HCT116 (cell line): Measurements from ENCODE around the gene HSPA2. TPM values are rescaled to one million over a fixed set of nuclear protein-coding genes. Genes with fewer than 3 reads are reported as not detected.

Source experiments
- ATAC-seq: fragments of 200-7000 bp; cut with Tn5 transposase; 2 replicates; pipeline ENCODE4 v1.9.1; 2020; ENCODE audit warnings: mild to moderate bottlenecking, moderate library complexity
- BruUV-seq: library from RNA; stranded (reverse); fragments of 400-500 nt; replicated peaks from 2 replicates; lab custom pipeline; 2021; lab: Mats Ljungman, UMichigan
- CTCF ChIA-PET: fragments of 300-600 bp; sonication (Branson Sonifier 250); formaldehyde crosslinking; loops from one replicate; lab custom pipeline; 2021; ENCODE audit warnings: antibody characterized with exemption; lab: Charles Lee
- POLR2A ChIA-PET: fragments of 300-600, 350-600 bp; sonication (Branson Sonifier 250); formaldehyde crosslinking; loops from one replicate; lab custom pipeline; 2021; ENCODE audit warnings: antibody characterized with exemption; lab: Charles Lee
- RAD21 ChIA-PET, 2 experiments: fragments of 300-600 bp; sonication (Branson Sonifier 250); formaldehyde crosslinking; loops; one replicate each; lab custom pipeline; 2023; ENCODE audit warnings: low total read pairs in 2 of 2; ENCODE audit not compliant: uncharacterized antibody in 2 of 2, unreplicated experiment in 2 of 2, low non-redundant PET in 1 of 2; lab: Charles Lee
- DNase-seq: peaks from one replicate; pipeline ENCODE4 v3.0.0-alpha.2; 2010; ENCODE audit warnings: low read depth, low spot score
- H2AFZ ChIP-seq: fragments of 200-600 bp; shearing (Covaris generic), sonication (generic); 2 replicates; pipeline ENCODE4 v1.6.1; 2017; ENCODE audit warnings: low read depth, mixed run types, mixed read lengths, antibody characterized with exemption, low read length; ENCODE audit not compliant: poor library complexity, severe bottlenecking
- H3K27ac ChIP-seq: 2 replicates; pipeline ENCODE4 v1.5.1; 2012; ENCODE audit warnings: low read depth, low read length
- H3K27me3 ChIP-seq: fragments of 200-600 bp; sonication (generic); 2 replicates; pipeline ENCODE4 v1.6.1; 2016; ENCODE audit warnings: mixed run types, low read length, mixed read lengths; ENCODE audit not compliant: insufficient read depth
- H3K36me3 ChIP-seq, 2 experiments: fragments of 200-500 bp in 1 of 2; fragments of 200-600 bp in 1 of 2; sonication (Bioruptor generic) in 1 of 2; sonication (generic) in 1 of 2; 2 replicates each; pipeline versions ENCODE4 v1.5.1 to v1.6.1; 2014 to 2016; ENCODE audit warnings: low read length in 2 of 2, inconsistent platforms in 1 of 2, mixed read lengths in 1 of 2, mixed run types in 1 of 2; ENCODE audit not compliant: insufficient read depth in 2 of 2, control insufficient read depth in 1 of 2
- H3K4me1 ChIP-seq, 2 experiments: fragments of 200-600 bp in 1 of 2; sonication (generic) in 1 of 2; 2 replicates each; pipeline versions ENCODE4 v1.5.1 to v1.6.1; 2012 to 2017; ENCODE audit warnings: low read length in 2 of 2, inconsistent platforms in 1 of 2, mild to moderate bottlenecking in 1 of 2, mixed read lengths in 1 of 2, mixed run types in 1 of 2, moderate library complexity in 1 of 2; ENCODE audit not compliant: insufficient read depth in 2 of 2, control insufficient read depth in 1 of 2
- H3K4me2 ChIP-seq: fragments of 200-600 bp; sonication (generic); 2 replicates; pipeline ENCODE4 v1.6.1; 2017; ENCODE audit warnings: mixed run types, low read length, mixed read lengths
- H3K4me3 ChIP-seq, 2 experiments: fragments of 200-600 bp in 1 of 2; sonication (generic) in 1 of 2; replicated peaks in 1 of 2; 2 replicates each; pipeline ENCODE4 v1.5.1; 2011 to 2016; ENCODE audit warnings: low read length in 2 of 2, control low read depth in 1 of 2, low read depth in 1 of 2, mild to moderate bottlenecking in 1 of 2, mixed read lengths in 1 of 2, mixed run types in 1 of 2
- H3K79me2 ChIP-seq: fragments of 200-600 bp; sonication (generic); 2 replicates; pipeline ENCODE4 v1.6.1; 2017; ENCODE audit warnings: mild to moderate bottlenecking, mixed run types, low read length, moderate library complexity, mixed read lengths; ENCODE audit not compliant: insufficient read depth
- H3K9ac ChIP-seq: fragments of 200-600 bp; sonication (generic); 2 replicates; pipeline ENCODE4 v1.6.1; 2016; ENCODE audit warnings: low read length, mixed read lengths
- H3K9me2 ChIP-seq: fragments of 200-600 bp; sonication (generic), shearing (Covaris generic); 2 replicates; pipeline ENCODE4 v1.6.1; 2017; ENCODE audit warnings: mixed run types, mild to moderate bottlenecking, moderate library complexity; ENCODE audit not compliant: insufficient read depth
- H3K9me3 ChIP-seq, 2 experiments: fragments of 200-500 bp in 1 of 2; fragments of 200-600 bp in 1 of 2; sonication (Bioruptor generic) in 1 of 2; sonication (generic) in 1 of 2; 2 replicates each; pipeline ENCODE4 v1.6.1; 2014 to 2017; ENCODE audit warnings: low read length in 2 of 2, mixed read lengths in 2 of 2, inconsistent platforms in 1 of 2, low read depth in 1 of 2, mild to moderate bottlenecking in 1 of 2, mixed run types in 1 of 2, moderate library complexity in 1 of 2; ENCODE audit not compliant: control insufficient read depth in 1 of 2, insufficient read depth in 1 of 2
- H4K20me1 ChIP-seq: fragments of 200-600 bp; sonication (generic), shearing (Covaris generic); 2 replicates; pipeline ENCODE4 v1.6.1; 2017; ENCODE audit warnings: mixed run types, mild to moderate bottlenecking, moderate library complexity; ENCODE audit not compliant: insufficient read depth
- CBX3 ChIP-seq: IDR thresholded peaks from 2 replicates; pipeline ENCODE4 v1.6.1; 2012; ENCODE audit warnings: low read depth
- CEBPB ChIP-seq: IDR thresholded peaks from 2 replicates; pipeline ENCODE4 v1.6.1; 2012; ENCODE audit warnings: low read depth
- ELF1 ChIP-seq: IDR thresholded peaks from 2 replicates; pipeline ENCODE4 v1.6.1; 2012; ENCODE audit warnings: low read depth, borderline replicate concordance
- EZH2 ChIP-seq: fragments of 200-600 bp; sonication (generic); IDR thresholded peaks from 2 replicates; pipeline ENCODE4 v1.6.1; 2017; ENCODE audit warnings: antibody characterized with exemption, mixed run types
- EZH2phosphoT487 ChIP-seq: fragments of 200-600 bp; IDR thresholded peaks from 2 replicates; pipeline ENCODE4 v1.6.1; 2018; ENCODE audit warnings: antibody characterized with exemption, borderline replicate concordance
- JUND ChIP-seq: IDR thresholded peaks from 2 replicates; pipeline ENCODE4 v1.6.1; 2012
- POLR2AphosphoS5 ChIP-seq: IDR thresholded peaks from 2 replicates; pipeline ENCODE4 v1.6.1; 2011; ENCODE audit warnings: mild to moderate bottlenecking, low read depth, low read length, moderate library complexity
- RAD21 ChIP-seq: IDR thresholded peaks from 2 replicates; pipeline ENCODE4 v1.6.1; 2012; ENCODE audit warnings: low read depth, mild to moderate bottlenecking
- SIN3A ChIP-seq: IDR thresholded peaks from 2 replicates; pipeline ENCODE4 v1.6.1; 2012; ENCODE audit warnings: low read depth
- SP1 ChIP-seq: IDR thresholded peaks from 2 replicates; pipeline ENCODE4 v1.6.1; 2012; ENCODE audit warnings: low read depth
- SRF ChIP-seq: IDR thresholded peaks from 2 replicates; pipeline ENCODE4 v1.6.1; 2012; ENCODE audit warnings: low read depth
- ZNF274 ChIP-seq: fragments of 200-500 bp; sonication (Bioruptor generic); IDR thresholded peaks from 2 replicates; pipeline ENCODE4 v1.6.1; 2014; ENCODE audit warnings: mild to moderate bottlenecking, low read depth, low read length, inconsistent platforms
- intact Hi-C: fragments of 100-400 bp; cut with micrococcal nuclease; formaldehyde crosslinking; loops from 2 replicates; pipeline ENCODE4 v1.10.0; 2022
- total RNA-seq: library from RNA; stranded (reverse); gene quantifications from one replicate; pipeline ENCODE4 v1.2.1, GENCODE V29; 2021; ENCODE audit not compliant: unreplicated experiment
- TF ChIP-seq, protein P1 (sequence below): IDR thresholded peaks from 2 replicates; pipeline ENCODE4 v1.6.1; 2012
- TF ChIP-seq, protein P2 (sequence below): IDR thresholded peaks from 2 replicates; pipeline ENCODE4 v1.6.1; 2012; ENCODE audit warnings: low read depth
- TF ChIP-seq, protein P3 (sequence below): IDR thresholded peaks from 2 replicates; pipeline ENCODE4 v1.6.1; 2011; ENCODE audit warnings: mild to moderate bottlenecking, low read length, moderate library complexity; ENCODE audit not compliant: insufficient replicate concordance; ENCODE audit errors: extremely low read depth

HSPA2 gene
- total RNA-seq, 1 experiment from 2014 or later, result 2.5 TPM

DNA sequence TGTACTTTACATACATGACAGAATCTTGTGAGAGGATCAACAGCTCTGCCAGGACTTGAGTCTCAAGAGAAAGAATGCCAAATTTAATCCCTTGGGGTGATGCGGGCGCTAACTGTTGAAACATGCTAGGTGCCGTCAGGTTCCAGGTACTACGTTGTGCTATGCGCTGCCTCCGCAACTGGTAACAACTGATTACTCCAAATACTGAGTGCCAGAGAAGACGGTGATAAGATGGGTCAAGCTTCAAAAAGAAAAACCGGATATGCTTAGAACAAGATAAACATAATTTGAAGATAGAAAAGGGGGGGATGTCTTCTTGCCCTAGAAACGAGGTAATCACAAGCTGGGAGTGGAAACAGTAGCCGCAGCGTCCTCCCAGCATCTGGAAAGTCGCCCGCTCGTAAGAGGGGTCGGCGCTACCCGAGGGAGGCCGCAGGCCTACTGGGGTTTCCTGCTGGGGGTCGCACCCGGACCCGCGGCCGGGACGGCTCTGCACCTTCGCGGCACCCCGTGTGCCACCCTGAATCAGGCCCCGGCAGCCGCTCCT, 37.6 kb upstream of the HSPA2 start (continued):
- TF ChIP-seq EZH2phosphoT487, result no peak

DNA sequence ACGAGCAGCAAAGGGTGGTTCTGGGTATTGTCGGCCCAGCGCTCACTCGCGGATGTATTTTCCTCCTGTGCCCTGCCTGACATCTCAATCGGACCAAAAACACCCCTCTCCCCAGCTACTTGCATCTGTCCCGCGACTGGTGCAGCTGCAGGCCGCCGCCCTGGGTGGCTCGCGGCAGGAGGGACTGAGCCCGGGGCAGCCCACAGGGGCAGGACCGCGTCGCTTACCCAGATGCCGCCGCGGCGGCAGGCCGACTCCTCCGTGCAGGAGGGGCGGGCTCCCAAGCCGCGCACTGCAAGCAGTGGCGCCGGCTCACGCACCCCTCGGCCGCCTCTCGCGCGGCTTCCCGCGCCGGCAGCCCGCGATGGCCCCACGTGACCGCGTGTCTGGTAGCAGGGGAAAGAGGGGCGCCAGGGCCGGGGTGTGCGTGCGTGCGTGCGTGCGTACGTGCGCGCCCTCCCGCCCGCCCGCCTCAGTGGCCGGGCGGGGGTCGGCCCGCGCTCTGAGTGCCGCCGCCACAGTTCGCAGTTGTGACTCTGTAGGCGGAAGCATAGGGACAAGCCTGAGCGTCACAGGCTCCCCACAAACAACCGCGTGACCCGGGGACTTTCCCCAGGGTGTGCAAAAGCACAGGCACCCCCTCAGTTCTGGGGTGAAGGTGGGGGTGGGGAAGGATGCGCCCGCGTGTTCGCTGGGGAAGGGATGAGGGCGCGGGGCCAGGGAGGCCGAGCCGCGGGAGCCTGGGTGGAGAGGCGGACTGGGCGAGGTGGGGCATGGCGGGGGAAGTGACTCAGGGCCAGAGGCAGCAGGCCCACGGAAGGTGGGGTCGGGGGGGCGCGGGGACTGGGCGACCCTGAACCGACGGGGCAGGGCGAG, 36.9 kb upstream of the HSPA2 start, which contains the start of gene ZBTB25:
ZBTB25 (minus strand) TSS at position 405 of the 876 bp plus-strand sequence. CDS start 13,305 bp downstream, outside the sequence.
- H3K27ac ChIP-seq, result peak within 1 kb of the TSS; percentile 95
- RAD21 ChIA-PET, result interaction anchor here in 1 of 2 experiments (1.0 kb wide), 1 partner anchor 376 kb away, joined by 4 read pairs; the partner anchor contains the start of gene SPTB
- CTCF ChIA-PET, result interaction anchor here (3.2 kb wide), 1 partner anchor 8 kb away, joined by 9 read pairs; no protein-coding TSS in a partner anchor
- H3K79me2 ChIP-seq, result peaks cover 81% of the 10 kb centered on the region
- H3K4me2 ChIP-seq, result peak within 1 kb of the TSS; percentile 89
- POLR2A ChIA-PET, result interaction anchor here (0.6 to 1.3 kb wide), 6 partner anchors 18 to 486 kb away, joined by 3 to 5 read pairs (median 4); partner anchors contain the start of gene MTHFD1
- H3K4me3 ChIP-seq, result peak within 1 kb of the TSS; percentile 74 to 97
- peaks cover 30 to 51% of the 10 kb centered on the region in 2 experiments for H3K4me1 ChIP-seq
- no peak within 1 kb of the TSS for H2AFZ ChIP-seq
- H3K27me3 ChIP-seq, result no peaks in the 10 kb centered on the region
- peak within 1 kb of the TSS; percentile 85 for H3K9ac ChIP-seq
- H3K36me3 ChIP-seq, result peaks cover 0 to 3% of the 10 kb centered on the region in 2 experiments; a peak in 1 of 4 replicates
- intact Hi-C loops, result loop anchor here (2.0 kb wide), 1 partner anchor 165 kb away; no protein-coding TSS in a partner anchor
- DNase-seq (peak; percentile 90), ATAC-seq (peak; percentile 76)
- H4K20me1 ChIP-seq, result no peaks in the 10 kb centered on the region
- H3K9me2 ChIP-seq, result no peaks in the 10 kb centered on the region
- no TSS peak for BruUV-seq
- no peaks in the 10 kb centered on the region for H3K9me3 ChIP-seq
- TF ChIP-seq EZH2phosphoT487, result no peak
- no peak for TF ChIP-seq EZH2
- TF ChIP-seq SIN3A, result no peak
- TF ChIP-seq SRF, result no peak
- TF ChIP-seq, protein P1, sequence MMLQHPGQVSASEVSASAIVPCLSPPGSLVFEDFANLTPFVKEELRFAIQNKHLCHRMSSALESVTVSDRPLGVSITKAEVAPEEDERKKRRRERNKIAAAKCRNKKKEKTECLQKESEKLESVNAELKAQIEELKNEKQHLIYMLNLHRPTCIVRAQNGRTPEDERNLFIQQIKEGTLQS, result no peak
- TF ChIP-seq, protein P2, sequence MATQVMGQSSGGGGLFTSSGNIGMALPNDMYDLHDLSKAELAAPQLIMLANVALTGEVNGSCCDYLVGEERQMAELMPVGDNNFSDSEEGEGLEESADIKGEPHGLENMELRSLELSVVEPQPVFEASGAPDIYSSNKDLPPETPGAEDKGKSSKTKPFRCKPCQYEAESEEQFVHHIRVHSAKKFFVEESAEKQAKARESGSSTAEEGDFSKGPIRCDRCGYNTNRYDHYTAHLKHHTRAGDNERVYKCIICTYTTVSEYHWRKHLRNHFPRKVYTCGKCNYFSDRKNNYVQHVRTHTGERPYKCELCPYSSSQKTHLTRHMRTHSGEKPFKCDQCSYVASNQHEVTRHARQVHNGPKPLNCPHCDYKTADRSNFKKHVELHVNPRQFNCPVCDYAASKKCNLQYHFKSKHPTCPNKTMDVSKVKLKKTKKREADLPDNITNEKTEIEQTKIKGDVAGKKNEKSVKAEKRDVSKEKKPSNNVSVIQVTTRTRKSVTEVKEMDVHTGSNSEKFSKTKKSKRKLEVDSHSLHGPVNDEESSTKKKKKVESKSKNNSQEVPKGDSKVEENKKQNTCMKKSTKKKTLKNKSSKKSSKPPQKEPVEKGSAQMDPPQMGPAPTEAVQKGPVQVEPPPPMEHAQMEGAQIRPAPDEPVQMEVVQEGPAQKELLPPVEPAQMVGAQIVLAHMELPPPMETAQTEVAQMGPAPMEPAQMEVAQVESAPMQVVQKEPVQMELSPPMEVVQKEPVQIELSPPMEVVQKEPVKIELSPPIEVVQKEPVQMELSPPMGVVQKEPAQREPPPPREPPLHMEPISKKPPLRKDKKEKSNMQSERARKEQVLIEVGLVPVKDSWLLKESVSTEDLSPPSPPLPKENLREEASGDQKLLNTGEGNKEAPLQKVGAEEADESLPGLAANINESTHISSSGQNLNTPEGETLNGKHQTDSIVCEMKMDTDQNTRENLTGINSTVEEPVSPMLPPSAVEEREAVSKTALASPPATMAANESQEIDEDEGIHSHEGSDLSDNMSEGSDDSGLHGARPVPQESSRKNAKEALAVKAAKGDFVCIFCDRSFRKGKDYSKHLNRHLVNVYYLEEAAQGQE, result no peak
- no peak for TF ChIP-seq CBX3
- peak; percentile 61 for TF ChIP-seq POLR2AphosphoS5
- no peak for TF ChIP-seq CEBPB
- TF ChIP-seq JUND, result no peak
- TF ChIP-seq ZNF274, result no peak
- no peak for TF ChIP-seq ELF1
- TF ChIP-seq, protein P3, sequence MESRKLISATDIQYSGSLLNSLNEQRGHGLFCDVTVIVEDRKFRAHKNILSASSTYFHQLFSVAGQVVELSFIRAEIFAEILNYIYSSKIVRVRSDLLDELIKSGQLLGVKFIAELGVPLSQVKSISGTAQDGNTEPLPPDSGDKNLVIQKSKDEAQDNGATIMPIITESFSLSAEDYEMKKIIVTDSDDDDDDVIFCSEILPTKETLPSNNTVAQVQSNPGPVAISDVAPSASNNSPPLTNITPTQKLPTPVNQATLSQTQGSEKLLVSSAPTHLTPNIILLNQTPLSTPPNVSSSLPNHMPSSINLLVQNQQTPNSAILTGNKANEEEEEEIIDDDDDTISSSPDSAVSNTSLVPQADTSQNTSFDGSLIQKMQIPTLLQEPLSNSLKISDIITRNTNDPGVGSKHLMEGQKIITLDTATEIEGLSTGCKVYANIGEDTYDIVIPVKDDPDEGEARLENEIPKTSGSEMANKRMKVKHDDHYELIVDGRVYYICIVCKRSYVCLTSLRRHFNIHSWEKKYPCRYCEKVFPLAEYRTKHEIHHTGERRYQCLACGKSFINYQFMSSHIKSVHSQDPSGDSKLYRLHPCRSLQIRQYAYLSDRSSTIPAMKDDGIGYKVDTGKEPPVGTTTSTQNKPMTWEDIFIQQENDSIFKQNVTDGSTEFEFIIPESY, result peak; percentile 92
- TF ChIP-seq RAD21, result no peak
- no peak for TF ChIP-seq SP1
